IMR-90 (cell line): Measurements from ENCODE around the gene TNS2.

Experiments used
- BHLHE40 ChIP-seq: fragments of 150-350 bp; IDR thresholded peaks from 2 replicates; pipeline ENCODE4 v1.6.1; 2016; ENCODE audit warnings: mild to moderate bottlenecking, low read depth, low read length
- CEBPB ChIP-seq: IDR thresholded peaks from 2 replicates; pipeline ENCODE4 v1.6.1; 2012; ENCODE audit warnings: low read depth, low read length, improper control_type of control experiment
- CTCF ChIP-seq: conservative IDR thresholded peaks from 2 replicates; pipeline ENCODE4 v1.5.1; 2012; ENCODE audit warnings: mild to moderate bottlenecking, low read depth, low read length, improper control_type of control experiment
- FOS ChIP-seq: fragments of 150-350 bp; IDR thresholded peaks from 2 replicates; pipeline ENCODE4 v1.6.1; 2016; ENCODE audit warnings: low read depth, low read length
- MAZ ChIP-seq: IDR thresholded peaks from 2 replicates; pipeline ENCODE4 v1.6.1; 2012; ENCODE audit warnings: low read depth, mild to moderate bottlenecking, low read length, improper control_type of control experiment, moderate library complexity, borderline replicate concordance
- MXI1 ChIP-seq: IDR thresholded peaks from 2 replicates; pipeline ENCODE4 v1.6.1; 2012; ENCODE audit warnings: low read depth, mild to moderate bottlenecking, low read length, moderate library complexity, borderline replicate concordance
- NFE2L2 ChIP-seq: fragments of 150-350 bp; IDR thresholded peaks from 2 replicates; pipeline ENCODE4 v1.6.1; 2016; ENCODE audit warnings: low read depth, mild to moderate bottlenecking, low read length
- POLR2A ChIP-seq: IDR thresholded peaks from 2 replicates; pipeline ENCODE4 v1.6.1; 2012; ENCODE audit warnings: mild to moderate bottlenecking, low read depth, low read length
- RAD21 ChIP-seq: IDR thresholded peaks from 2 replicates; pipeline ENCODE4 v1.6.1; 2012; ENCODE audit warnings: low read length, improper control_type of control experiment
- RCOR1 ChIP-seq: IDR thresholded peaks from 2 replicates; pipeline ENCODE4 v1.6.1; 2012; ENCODE audit warnings: mild to moderate bottlenecking, low read length, improper control_type of control experiment; ENCODE audit not compliant: insufficient replicate concordance
- RFX5 ChIP-seq: IDR thresholded peaks from 2 replicates; pipeline ENCODE4 v1.8.0; 2012; ENCODE audit warnings: low read depth, mild to moderate bottlenecking, low read length, moderate library complexity
- SMC3 ChIP-seq: fragments of 150-350 bp; IDR thresholded peaks from 2 replicates; pipeline ENCODE4 v1.6.1; 2016; ENCODE audit warnings: low read depth, mild to moderate bottlenecking, antibody characterized with exemption, low read length, moderate library complexity
- TF ChIP-seq, protein P1 (sequence below): fragments of 150-350 bp; IDR thresholded peaks from 2 replicates; pipeline ENCODE4 v1.6.1; 2017; ENCODE audit warnings: mild to moderate bottlenecking, antibody characterized with exemption, low read length, low read depth
- TF ChIP-seq, protein P2 (sequence below): fragments of 150-350 bp; IDR thresholded peaks from 2 replicates; pipeline ENCODE4 v1.6.1; 2016; ENCODE audit warnings: low read depth, mild to moderate bottlenecking, low read length, moderate library complexity, borderline replicate concordance

DNA sequence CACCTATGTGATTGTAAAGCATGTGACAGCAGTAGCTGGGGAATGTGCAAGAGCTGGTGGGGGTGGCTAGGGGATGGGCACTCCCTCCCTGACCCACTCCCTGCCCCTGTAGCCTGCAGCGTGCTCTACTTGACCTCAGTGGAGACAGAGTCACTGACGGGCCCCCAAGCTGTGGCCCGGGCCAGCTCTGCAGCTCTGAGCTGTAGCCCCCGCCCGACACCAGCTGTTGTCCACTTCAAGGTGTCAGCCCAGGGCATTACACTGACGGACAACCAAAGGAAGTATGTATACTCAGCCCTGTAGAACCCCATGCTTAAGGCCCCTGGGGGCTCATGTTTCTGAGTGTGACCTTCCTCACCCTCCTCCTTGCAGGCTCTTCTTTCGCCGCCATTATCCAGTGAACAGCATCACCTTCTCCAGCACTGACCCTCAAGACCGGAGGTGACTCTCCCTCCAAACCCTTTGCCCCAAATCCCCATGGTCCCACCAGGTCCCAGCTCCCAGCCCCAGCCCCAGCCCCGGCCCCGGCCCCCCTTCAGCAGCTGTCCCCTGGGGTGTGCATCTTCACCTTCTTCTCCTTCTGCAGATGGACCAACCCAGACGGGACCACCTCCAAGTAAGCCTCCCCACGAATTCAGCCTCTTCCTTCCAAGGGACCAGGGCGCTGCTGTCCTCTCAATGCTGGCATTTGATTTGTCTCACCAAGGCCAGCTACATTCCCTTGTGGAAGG is 13.3 kb downstream of the TNS2 start:
- TF ChIP-seq POLR2A = no peak
- no peak for TF ChIP-seq CTCF
- no peak for TF ChIP-seq FOS
- TF ChIP-seq, protein P1, sequence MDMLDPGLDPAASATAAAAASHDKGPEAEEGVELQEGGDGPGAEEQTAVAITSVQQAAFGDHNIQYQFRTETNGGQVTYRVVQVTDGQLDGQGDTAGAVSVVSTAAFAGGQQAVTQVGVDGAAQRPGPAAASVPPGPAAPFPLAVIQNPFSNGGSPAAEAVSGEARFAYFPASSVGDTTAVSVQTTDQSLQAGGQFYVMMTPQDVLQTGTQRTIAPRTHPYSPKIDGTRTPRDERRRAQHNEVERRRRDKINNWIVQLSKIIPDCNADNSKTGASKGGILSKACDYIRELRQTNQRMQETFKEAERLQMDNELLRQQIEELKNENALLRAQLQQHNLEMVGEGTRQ = no peak
- no peak for TF ChIP-seq RAD21
- TF ChIP-seq BHLHE40 = no peak
- no peak for TF ChIP-seq RFX5
- TF ChIP-seq CEBPB = no peak
- TF ChIP-seq, protein P2, sequence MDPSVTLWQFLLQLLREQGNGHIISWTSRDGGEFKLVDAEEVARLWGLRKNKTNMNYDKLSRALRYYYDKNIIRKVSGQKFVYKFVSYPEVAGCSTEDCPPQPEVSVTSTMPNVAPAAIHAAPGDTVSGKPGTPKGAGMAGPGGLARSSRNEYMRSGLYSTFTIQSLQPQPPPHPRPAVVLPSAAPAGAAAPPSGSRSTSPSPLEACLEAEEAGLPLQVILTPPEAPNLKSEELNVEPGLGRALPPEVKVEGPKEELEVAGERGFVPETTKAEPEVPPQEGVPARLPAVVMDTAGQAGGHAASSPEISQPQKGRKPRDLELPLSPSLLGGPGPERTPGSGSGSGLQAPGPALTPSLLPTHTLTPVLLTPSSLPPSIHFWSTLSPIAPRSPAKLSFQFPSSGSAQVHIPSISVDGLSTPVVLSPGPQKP = no peak
- TF ChIP-seq RCOR1 = no peak
- TF ChIP-seq MAZ = no peak
- no peak for TF ChIP-seq NFE2L2
- no peak for TF ChIP-seq MXI1
- TF ChIP-seq SMC3 = no peak
